HFF-Myc (cell line): Measurements from ENCODE around the gene UTP4.

Experiments used
- DNase-seq: peaks from one replicate; pipeline ENCODE4 v3.0.0-alpha.2; 2011; ENCODE audit warnings: low read depth; ENCODE audit errors: extremely low read depth
- H3K4me3 ChIP-seq: replicated peaks from 2 replicates; pipeline ENCODE4 v1.5.1; 2011; ENCODE audit warnings: low read depth, mild to moderate bottlenecking, control low read depth, low read length
- CTCF ChIP-seq: IDR thresholded peaks from 2 replicates; pipeline ENCODE4 v1.5.1; 2012; ENCODE audit warnings: mild to moderate bottlenecking, low read depth, low read length, control low read depth; ENCODE audit errors: missing control alignments

The UTP4 gene

GRCh38 chr16:69106491-69107315 is 25.7 kb upstream of the UTP4 start:
- no peak for DNase-seq
- peak overlapping the region; percentile 43 for H3K4me3 ChIP-seq
- TF ChIP-seq CTCF = no peak

GRCh38 chr16:69107316-69107962 is 25.0 kb upstream of the UTP4 start:
- H3K4me3 ChIP-seq = no peak overlapping the region
- TF ChIP-seq CTCF = no peak
- DNase-seq = no peak

- no peak for DNase-seq
- TF ChIP-seq CTCF = no peak
- H3K4me3 ChIP-seq = no peak overlapping the region
Observed at GRCh38 chr16:69108064-69108904, 24.2 kb upstream of the UTP4 start.

- no peak for TF ChIP-seq CTCF
- no peak for DNase-seq
- H3K4me3 ChIP-seq = no peak overlapping the region
Observed at GRCh38 chr16:69108905-69109252, 23.6 kb upstream of the UTP4 start.

GRCh38 chr16:69109486-69110270 is 22.8 kb upstream of the UTP4 start:
- no peak overlapping the region for H3K4me3 ChIP-seq
- TF ChIP-seq CTCF = no peak
- DNase-seq = no peak

GRCh38 chr16:69110406-69110805 is 22.0 kb upstream of the UTP4 start:
- TF ChIP-seq CTCF = no peak
- no peak overlapping the region for H3K4me3 ChIP-seq
- DNase-seq = no peak
